GM21619 (cell line): ENCODE measurements around the gene FCHSD2.
"Not testable (repeated sequence)": the region's sequence is repeated elsewhere in the genome, so short reads cannot be mapped to it uniquely, and the experiment has no call there.

ENCODE experiments used
- ATAC-seq: cut with Tn5 transposase; IDR thresholded peaks from one replicate; pipeline ENCODE4 v1.9.1; 2021; ENCODE audit not compliant: unreplicated experiment

FCHSD2 gene

DNA sequence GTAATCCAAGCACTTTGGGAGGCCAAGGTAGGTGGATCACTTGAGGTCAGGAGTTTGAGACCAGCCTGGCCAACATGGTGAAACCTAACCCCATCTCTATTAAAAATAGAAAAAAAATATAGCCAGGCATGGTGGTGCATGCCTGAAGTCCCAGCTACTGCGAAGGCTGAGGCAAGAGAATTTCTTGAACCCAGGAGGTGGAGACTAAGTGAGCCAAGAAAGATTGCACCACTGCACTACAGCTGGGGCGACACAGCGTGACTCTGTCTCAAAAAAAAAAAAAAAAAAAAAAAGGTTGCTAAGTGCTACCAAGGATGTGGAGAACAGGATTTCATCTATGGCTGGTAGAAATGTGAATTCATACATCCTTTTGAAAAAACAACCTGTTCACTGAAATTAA is 291.3 kb downstream of the FCHSD2 start:
- no peak for ATAC-seq

DNA sequence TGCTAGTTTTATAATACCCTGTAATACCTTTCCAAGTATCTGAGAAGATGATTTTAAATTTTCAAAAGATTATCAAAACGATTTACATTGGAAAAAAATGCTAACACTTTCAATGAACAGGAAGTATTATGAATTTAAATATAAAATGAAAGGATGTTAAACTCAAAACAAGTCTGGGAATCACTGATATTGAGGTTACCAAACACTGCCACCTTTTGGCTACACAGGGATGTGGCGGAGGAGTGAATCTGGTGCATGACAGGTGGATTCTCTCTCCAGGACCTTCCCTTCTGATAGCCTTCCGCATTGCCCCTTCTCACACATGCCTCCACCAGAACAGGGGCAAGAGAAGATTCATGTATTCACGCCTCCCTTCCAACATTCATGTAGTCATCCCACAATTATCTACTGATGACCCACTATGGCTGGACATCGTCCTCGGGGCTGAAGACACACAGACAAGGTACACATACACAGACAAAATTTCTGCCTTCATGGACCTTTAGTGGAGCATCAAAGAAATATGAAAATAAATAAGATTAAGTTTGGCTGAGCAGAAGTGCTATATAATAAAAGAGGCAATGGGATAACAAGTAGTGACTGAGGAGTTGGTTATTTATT is 293.2 kb downstream of the FCHSD2 start:
- ATAC-seq = no peak

DNA sequence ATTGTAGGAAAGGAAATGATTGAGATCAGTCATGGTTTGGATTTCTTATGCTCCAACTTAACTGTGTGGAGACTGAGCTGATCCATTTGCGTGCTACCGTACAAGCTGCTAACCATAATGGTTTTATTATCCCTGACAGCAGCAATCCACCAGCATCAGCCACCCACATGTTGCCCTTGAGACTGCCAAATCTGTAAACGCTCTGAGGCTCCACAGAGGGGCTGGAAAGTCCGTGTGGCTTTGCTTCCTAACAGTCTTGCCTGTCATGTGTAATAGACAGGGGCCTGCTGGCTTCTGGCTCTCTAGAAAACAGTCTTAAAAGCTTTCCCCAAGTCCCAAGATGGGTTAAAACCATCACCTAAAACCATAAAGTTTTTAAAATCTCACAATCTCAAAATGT is 297.8 kb downstream of the FCHSD2 start:
- ATAC-seq = no peak

DNA sequence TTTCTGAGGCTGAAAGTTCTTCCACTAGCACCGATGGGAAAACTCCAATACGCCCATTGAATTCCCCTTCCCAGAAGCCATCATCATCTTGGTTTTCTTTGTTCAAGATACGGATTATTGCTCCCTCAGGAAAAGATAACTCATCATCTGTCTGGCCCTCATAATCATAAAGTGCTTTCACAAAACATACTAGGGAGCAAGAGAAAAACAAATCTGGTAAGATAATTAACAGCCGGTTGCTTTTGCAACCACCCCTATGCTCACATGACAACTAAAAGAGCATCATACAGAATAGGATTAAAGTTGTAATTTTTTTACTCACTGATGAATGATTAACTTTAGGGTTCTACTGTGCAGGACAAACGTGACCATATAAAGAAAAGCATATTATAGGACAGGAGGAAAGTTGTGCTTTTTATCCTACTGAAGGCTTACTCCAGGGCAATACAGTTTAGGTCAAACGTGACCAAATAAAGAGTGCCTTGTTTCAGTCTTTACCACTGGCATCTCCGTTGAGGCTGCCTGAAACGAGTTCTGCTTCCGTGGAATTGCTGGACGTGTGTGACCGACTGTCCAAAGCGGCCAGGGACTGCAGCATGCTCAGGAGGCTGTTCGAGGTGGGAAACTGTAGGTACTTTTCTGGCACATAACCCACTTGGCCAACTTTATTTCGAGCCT is 299.3 kb downstream of the FCHSD2 start:
- ATAC-seq = no peak

DNA sequence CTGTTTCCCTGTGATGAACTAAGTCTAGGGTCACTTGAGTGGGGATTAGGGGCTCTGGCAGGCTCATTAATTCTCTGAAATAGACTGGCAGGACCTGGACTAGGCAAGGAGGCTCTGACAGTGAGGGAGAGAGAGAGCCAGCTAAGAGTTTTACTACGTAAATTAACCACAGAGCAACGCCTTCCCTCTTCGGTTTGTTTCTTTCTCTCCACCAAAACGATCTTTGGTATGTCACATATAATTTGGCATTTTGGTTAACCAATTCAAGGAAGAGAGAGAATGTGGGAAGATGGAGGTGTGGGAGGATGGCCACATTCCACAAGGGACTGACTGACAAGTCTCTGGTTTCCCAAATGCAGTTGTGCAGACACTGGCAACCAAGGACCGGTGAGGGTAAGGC is 300.0 kb downstream of the FCHSD2 start:
- no peak for ATAC-seq

DNA sequence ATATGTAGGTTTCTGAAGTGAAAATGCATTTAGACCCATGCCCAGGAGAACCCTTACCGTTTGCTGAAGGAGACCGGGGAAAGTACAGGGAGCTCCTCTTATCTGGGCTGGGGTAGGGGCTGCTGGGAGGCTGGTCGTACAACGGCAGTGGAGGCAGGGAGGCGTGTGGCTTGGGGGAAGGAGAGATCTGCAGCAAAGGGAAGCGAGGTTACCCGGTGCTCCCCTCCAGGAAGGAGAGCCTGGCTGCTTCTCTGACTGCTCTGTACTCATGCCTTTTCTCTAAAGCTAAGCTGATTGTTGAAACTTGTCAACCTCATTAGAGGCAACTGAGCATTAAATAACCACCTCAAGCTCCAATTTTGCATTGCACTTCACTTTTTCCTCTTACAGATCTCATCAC is 300.7 kb downstream of the FCHSD2 start:
- no peak for ATAC-seq

DNA sequence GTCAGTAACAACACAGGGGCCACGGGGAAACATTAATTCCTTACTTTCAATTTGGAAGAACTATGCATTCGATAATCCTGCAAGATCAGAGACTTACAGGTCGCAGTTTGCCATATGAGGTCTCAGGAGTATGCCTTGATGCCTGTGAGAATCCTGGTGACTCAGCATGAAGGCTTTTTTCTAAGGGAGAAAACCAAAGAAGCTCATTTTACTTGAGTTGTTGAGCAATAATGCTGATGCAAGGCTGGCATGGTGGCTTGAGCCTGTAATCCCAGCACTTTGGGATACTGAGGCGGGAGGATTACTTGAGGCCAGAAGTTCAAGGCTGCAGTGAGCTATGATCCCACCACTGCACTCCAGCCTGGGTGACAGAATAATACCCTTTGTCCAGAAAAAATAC is 301.3 kb downstream of the FCHSD2 start:
- no peak for ATAC-seq

DNA sequence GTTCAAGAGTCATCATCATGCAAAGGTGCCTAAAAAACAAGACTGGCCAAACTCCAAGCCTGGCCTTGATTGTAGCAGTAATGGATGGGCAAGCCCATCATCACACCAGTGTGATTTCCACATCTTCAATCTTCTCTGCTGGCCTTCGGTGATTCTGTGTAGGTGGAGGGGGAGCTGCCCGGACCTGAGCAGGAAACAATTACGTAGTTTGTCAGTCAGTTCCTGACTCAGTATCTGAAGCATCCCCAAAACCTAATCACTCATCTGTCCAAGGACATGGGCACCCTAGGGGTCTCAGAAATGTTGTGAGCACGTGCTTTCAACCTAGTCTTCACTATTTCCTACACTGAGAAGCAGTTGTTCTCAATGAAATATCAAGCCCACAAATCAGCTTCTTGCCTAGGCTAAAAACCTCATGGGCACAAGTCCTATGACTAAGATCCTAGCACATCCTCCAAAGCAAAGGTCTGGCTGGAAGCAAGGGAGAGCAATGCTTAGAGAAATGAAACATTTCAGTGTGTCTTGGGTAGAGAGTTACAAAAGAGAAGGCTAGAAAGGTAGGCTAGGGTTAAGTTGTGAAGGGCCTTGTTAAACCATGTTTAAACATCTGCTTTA is 303.3 kb downstream of the FCHSD2 start:
- ATAC-seq = no peak

DNA sequence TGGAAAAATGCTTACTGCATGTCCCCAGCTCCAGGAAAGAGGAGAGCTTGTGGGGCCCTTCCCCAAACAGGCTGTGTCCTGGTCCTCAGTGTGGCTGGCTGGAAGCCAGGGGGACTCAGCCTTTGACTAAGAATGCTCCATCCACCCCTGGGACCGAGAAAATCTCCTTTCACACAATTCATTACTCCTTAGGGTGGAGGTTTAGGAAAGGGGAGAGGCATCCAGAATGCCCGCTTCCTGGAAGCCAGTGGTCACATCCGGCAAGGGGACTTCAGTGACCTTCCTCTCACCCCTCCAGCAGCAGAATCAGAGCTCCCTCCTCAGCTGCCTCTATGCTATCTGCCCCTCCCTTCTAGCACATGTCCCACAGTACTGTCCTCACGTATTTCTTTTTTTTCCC is 306.0 kb downstream of the FCHSD2 start:
- ATAC-seq = no peak

DNA sequence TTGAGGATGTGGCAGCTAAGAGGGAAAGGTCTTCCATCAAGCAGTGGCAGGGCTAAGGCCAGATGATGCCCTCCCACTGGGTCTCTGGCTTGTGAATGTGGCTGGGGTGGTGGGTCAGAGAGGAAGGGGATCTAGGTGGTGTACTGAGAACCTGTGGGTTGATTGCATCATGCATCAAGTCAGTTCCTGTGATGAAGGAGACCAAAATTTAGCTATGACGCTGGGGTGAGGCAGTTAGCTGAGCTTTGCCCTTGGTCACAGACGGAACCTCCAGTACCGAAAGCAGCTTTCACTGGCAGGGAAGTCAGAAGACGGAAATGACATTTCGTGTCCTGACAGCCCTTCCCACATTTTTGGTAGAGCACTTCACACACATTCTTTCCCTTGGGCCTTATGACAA is 307.2 kb downstream of the FCHSD2 start:
- ATAC-seq = no peak

DNA sequence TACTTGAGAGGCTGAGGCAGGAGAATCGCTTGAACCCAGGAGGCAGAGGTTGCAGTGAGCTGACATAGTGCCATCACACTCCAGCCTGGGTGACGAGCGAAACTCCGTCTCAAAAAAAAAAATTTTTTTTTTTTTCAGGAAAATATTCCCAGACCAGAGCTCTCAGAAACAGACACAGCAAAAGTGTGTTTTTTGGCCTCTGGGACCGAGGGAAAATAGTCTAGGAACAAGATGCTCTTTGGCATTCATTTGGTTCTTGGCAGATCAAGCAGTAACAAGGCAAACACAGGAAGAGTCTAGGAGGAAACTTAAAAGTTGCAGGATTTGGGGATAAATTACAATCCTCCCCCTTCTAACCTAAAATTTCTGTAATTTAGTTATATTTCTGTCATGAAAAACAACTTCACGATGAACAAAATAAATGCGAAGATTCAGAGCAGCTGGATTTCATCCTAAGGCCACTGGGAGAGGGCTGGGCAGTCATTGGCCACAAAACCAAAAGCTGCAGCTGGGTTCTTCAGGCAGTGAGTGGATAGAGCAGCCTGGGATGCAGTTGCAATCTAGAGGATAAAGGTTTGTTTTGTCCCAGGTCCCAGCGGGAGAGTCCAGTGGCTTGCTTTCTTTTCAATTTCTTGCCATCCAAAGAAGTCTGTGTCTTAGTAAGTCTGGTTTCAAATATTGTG is 308.2 kb downstream of the FCHSD2 start:
- ATAC-seq = no peak

DNA sequence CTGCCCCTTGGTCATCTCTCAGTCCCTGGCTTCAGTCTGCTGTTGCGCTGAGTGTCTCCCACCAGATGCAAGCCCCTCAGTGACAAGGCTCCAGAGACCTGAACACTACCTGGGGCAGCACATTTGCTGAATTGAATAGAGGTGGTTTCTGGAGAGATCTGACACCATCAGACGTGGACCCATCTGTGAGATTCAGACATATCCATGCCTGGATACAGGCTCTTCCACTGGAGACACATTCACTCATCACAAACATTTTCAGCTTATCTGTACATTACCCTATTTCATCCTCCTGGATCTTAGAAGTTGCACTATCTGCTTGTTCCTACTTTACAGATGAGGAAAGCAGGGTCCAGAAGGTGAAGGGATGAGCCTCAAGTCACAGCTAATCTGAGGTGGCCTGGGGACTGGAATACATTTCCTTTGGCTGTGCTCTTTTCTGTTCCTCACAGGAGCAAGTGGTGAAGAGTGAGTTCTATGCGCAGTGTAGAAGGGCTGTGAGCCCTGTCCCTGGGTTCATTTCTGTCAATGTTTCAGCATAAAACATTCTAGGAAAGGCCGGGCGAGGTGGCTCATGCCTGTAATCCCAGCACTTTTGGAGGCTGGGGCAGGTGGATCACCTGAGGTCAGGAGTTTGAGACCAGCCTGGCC is 308.9 kb downstream of the FCHSD2 start:
- no peak for ATAC-seq

DNA sequence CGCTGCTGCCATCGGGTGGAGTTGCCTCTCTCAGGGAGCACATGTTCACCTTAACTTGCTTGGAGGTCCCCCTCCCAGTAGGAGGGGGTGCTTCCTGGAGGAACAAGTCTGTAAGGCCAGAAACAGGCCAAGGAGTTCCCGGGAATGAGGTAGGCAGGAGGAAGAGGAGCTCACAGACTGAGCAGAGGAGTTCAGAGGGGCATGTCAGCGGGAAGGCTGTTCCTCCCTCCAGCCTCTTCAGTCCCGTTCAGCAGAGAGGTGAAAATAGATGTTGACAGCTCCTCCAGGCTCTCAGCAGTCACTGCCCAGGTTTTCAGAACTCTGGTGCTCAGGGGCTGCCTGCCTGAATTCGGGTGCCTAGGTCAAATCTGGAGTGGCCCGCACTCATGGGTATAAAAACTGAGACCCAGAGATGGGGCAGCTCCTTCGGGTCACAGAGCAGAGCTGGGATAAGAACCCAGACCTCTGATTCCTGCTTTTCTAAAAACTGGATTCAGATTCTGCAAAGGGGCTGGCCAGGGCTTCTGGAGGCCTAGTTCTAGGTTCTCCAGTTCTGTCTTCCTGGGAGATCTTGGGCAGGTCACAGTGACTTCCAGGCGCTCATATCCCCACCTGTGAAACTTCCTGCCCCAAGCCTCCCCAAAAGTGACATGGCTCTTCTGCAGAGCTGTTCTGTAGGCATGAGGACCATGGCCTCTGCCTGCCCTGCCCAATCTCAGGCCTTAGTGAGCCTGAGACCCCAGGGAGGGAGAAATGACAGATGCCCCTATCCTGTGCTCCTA is 309.6 kb downstream of the FCHSD2 start:
- no peak for ATAC-seq

DNA sequence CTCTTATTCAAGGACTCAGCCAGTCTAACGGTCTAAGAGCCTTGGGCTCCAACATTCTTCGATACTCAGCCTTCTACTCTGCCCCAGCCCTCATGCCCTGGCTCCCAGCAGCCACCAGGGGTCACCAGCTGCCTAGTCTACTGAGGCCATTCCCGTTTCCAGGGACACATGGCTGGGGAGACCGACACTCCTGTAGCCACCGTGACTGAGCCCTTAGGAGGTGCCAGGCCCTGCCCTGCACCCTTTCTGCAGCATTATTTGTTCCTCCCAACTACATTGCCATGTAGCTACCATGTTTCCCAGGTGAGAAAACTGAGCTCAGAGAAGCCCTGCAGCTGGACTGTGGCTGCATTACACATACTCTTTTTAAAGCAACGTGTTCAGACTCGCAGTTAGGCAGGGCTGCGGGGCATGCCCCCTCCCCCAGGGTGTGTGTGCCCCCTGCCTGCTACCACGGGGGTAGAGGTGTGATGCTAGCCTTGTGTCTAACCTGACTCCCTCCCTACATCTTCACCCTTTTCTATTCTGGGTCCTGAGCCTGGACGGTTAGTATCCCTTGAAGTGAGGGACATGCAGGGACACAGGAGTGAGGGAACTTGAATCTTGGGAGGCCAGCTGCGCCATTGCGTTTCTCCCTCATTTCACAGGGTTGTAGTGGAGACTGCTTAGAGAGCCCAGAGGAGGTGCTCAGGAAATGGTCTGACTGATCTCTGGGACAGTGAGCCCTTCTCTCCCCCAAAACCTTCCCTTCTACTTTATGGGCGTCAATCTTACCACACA is 310.4 kb downstream of the FCHSD2 start:
- ATAC-seq = no peak

DNA sequence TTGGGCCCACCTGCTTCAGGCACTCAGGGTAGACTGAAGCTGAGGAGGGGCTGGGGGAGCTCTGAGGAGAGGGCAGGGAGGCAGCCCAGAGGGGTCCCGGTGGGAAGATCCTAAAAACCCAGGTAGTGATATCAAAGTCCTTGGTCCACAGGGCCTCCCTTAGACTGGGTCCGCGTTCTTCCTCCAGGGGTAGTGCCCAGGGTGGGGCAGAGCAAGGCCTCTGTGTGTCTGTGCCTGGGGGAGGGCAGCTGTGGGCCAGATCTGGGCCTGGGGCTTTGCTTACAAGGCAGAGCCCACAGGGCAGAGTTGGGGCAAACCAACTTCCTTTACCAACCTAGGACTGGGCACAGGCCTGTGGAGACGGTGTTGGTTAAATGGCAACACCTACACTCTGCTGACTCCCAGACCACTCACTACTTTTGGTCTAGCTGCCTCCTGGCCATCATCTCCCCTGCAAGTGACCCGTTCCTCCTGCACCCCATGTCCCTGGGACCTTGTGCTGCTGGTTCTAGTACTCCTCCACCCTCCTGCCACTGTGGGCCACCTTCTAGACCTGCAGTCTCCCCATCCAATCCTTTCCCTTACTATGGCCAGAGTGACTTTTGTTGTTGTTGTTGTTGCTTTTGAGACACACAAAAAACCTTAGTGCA is 312.1 kb downstream of the FCHSD2 start:
- ATAC-seq = no peak

DNA sequence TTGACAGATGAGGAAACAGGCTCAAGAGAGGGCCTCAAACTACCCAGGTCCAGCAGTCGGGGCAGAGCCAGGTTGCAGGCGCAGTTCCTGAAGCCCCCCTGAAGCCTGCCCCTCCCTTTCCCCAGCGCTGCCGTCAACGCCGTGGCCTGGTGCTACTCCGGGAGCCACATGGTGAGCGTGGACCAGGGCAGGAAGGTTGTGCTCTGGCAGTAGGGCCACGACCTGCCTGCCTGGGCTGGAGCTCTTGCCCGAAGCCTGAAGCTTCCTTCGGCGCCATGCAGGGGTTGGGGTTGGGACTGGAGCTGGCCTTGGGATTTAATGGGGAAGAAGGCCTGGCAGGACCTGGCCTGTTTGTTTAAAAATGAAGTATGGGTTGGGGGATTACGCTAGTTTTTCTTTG is 312.9 kb downstream of the FCHSD2 start:
- ATAC-seq = no peak

DNA sequence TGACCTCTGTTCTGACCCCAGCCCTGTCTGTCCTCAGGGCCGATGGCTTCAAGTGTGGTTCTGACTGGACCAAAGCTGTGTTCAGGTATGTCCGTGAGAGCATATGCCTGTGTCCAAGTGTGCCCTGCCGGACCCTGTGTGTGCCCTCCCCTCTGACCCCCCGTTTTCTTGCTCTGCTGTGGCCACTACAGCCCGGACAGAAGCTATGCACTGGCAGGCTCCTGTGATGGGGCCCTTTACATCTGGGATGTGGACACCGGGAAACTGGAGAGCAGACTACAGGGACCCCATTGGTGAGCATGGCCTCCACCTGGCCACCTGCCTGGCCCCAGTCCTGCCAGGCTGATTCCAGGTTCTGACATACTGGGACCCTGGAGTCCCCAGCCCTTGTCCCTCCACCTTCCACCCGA is 313.4 kb downstream of the FCHSD2 start:
- no peak for ATAC-seq

DNA sequence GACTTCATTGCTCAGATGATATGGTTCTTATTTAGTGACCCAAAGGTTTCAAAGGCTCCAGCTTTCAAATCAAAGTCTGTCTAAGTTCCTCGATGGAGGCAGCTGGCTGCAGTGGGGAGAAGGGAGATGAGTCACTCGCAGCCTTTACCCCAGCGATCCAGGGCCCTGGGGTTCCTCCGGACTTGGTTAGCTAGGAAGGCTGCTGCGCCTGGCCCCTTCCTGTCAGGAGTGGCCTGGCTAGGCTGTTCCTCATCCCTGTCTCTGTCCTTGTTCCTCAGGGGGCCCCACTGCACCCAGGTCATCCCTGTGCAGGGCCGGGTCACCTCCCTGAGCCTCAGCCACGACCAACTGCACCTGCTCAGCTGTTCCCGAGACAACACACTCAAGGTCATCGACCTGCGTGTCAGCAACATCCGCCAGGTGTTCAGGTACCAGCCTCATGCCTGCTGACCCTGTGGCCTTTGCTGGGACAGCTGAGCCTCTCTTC is 314.0 kb downstream of the FCHSD2 start:
- no peak for ATAC-seq

DNA sequence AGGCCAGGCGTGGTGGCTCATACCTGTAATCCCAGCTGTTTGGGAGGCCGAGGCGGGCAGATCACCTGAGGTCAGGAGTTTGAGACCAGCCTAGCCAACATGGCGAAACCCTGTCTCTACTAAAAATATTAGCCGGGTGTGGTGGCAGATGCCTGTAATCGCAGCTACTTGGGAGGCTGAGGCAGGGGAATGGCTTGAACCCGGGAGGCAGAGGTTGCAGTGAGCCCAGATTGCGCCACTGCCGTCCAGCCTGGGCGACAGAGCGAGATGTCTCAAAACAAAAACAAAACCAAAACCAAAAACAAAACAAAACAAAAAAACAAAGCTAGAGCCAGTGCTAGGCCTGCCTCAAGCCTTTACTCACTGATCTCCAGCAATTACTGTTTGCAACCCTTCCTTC is 314.5 kb downstream of the FCHSD2 start:
- ATAC-seq = not testable (repeated sequence)
